GM12878 (cell line): Measurements from ENCODE around the gene AP5Z1.

Experiments used
- CEBPB ChIP-seq, 2 experiments: fragments of 150-350 bp in 1 of 2; IDR thresholded peaks; 2 replicates each; pipeline ENCODE4 v1.6.1; 2012 to 2014; ENCODE audit warnings: low read depth in 2 of 2, low read length in 2 of 2, borderline replicate concordance in 1 of 2, inconsistent platforms in 1 of 2
- CTCF ChIP-seq, 3 experiments: IDR thresholded peaks in 2 of 3; conservative IDR thresholded peaks in 1 of 3; 2 replicates each; pipeline ENCODE4 v1.5.1; 2011; ENCODE audit warnings: low read depth in 3 of 3, low read length in 3 of 3, mild to moderate bottlenecking in 3 of 3, control low read depth in 2 of 3, moderate library complexity in 2 of 3, inconsistent platforms in 1 of 3, mixed read lengths in 1 of 3; ENCODE audit not compliant: control insufficient read depth in 2 of 3, insufficient read depth in 1 of 3; ENCODE audit errors: extremely low read depth in 1 of 3
- EP300 ChIP-seq, 2 experiments: fragments of 150-350 bp in 1 of 2; IDR thresholded peaks; 2 replicates each; pipeline ENCODE4 v1.6.1; 2011 to 2012; ENCODE audit warnings: low read depth in 2 of 2, low read length in 2 of 2, borderline replicate concordance in 1 of 2, improper control_type of control experiment in 1 of 2, inconsistent platforms in 1 of 2; ENCODE audit not compliant: control insufficient read depth in 1 of 2
- TAF1 ChIP-seq: IDR thresholded peaks from 2 replicates; pipeline ENCODE4 v1.6.1; 2011; ENCODE audit warnings: mild to moderate bottlenecking, low read depth, low read length, borderline replicate concordance

- TF ChIP-seq CTCF (IDR thresholded peaks at IDR 0.05 in 2 of 3, conservative IDR thresholded peaks at IDR 0.05 in 1 of 3; ENCODE audit: control insufficient read depth in 2 of 3, extremely low read depth in 1 of 3, insufficient read depth in 1 of 3, low read depth in 3 of 3, low read length in 3 of 3), result no peak
- no peak for TF ChIP-seq CEBPB (IDR thresholded peaks at IDR 0.05; ENCODE audit: borderline replicate concordance in 1 of 2, low read depth in 2 of 2, low read length in 2 of 2)
- TF ChIP-seq TAF1, result no peak
- no peak for TF ChIP-seq EP300 (IDR thresholded peaks at IDR 0.05; ENCODE audit: borderline replicate concordance in 1 of 2, control insufficient read depth in 1 of 2, low read depth in 2 of 2, low read length in 2 of 2)
Measured at GRCh38 chr7:4763091-4763793, 12.2 kb upstream of the AP5Z1 start.
